HG02884 (cell line): ENCODE measurements around the gene PPFIA1.

ENCODE experiments used
- ATAC-seq: cut with Tn5 transposase; IDR thresholded peaks from one replicate; pipeline ENCODE4 v1.9.1; 2021; ENCODE audit warnings: mild to moderate bottlenecking, moderate library complexity; ENCODE audit not compliant: unreplicated experiment

Gene PPFIA1

GRCh38 chr11:70409871-70410270, 139.4 kb downstream of the PPFIA1 start:
- ATAC-seq = no peak

GRCh38 chr11:70410276-70411205, 140.1 kb downstream of the PPFIA1 start:
- ATAC-seq = no peak

GRCh38 chr11:70411713-70412452, 141.4 kb downstream of the PPFIA1 start:
- no peak for ATAC-seq

- no peak for ATAC-seq
These were observed 142.7 kb downstream of the PPFIA1 start for GRCh38 chr11:70413151-70413550.

- ATAC-seq = no peak
These were observed 144.0 kb downstream of the PPFIA1 start for GRCh38 chr11:70414341-70415100.

- no peak for ATAC-seq
These were observed 144.7 kb downstream of the PPFIA1 start for GRCh38 chr11:70415191-70415590.

- no peak for ATAC-seq
These were observed 145.3 kb downstream of the PPFIA1 start for GRCh38 chr11:70415642-70416395.

- ATAC-seq = no peak
These were observed 146.4 kb downstream of the PPFIA1 start for GRCh38 chr11:70416881-70417280.

GRCh38 chr11:70418130-70418529, 147.6 kb downstream of the PPFIA1 start:
- ATAC-seq = no peak

GRCh38 chr11:70419307-70420007, 149.0 kb downstream of the PPFIA1 start:
- ATAC-seq = no peak

- no peak for ATAC-seq
These were observed 149.5 kb downstream of the PPFIA1 start for GRCh38 chr11:70420008-70420464.

GRCh38 chr11:70420496-70420895, 150.0 kb downstream of the PPFIA1 start:
- ATAC-seq = no peak

GRCh38 chr11:70421123-70421522, 150.6 kb downstream of the PPFIA1 start:
- ATAC-seq = no peak

GRCh38 chr11:70422692-70423522, 152.4 kb downstream of the PPFIA1 start:
- no peak for ATAC-seq

GRCh38 chr11:70423523-70424505, 153.3 kb downstream of the PPFIA1 start:
- ATAC-seq = peak; percentile 55

GRCh38 chr11:70424765-70425344, 154.4 kb downstream of the PPFIA1 start:
- ATAC-seq = no peak

- ATAC-seq = no peak
These were observed 156.9 kb downstream of the PPFIA1 start for GRCh38 chr11:70427436-70427835.
